NCI-H146 treated with DMSO at 0.1 percent for 48 hours (cell line): Measurements from ENCODE around the gene OR13C5.

ENCODE experiments used
- DNase-seq: peaks from one replicate; lab custom pipeline; 2025; ENCODE audit not compliant: unreplicated experiment; lab: John Stamatoyannopoulos, UW

The OR13C5 gene

GRCh38 chr9:104553261-104553660 lies 46.0 kb downstream of the OR13C5 start:
- DNase-seq: no peak
